ENCODE measurements around the gene INSYN2A. TPM values are rescaled to one million over a fixed set of nuclear protein-coding genes. Genes with fewer than 3 reads are reported as not detected.

Gene INSYN2A
- total RNA-seq, 4 donors from 2014 or later = 0.33 to 0.52 (median 0.42) TPM; not detected in 1

- no peak for DNase-seq (ENCODE audit: extremely low spot score)
- Histone ChIP-seq H3K4me3 (no peak overlapping the region), H3K27me3 (no peaks in the 10 kb centered on the region), H3K4me1 (no peaks in the 10 kb centered on the region), H3K27ac (replicated peaks in 1 of 4) (no peak overlapping the region), H3K36me3 (no peaks in the 10 kb centered on the region), H3K9me3 (no peaks in the 10 kb centered on the region)
- WGBS = 85% methylated on average over 3 of the region's 3 CpGs
- intact Hi-C loops (cut with DNase I) = no loop called here
- TF ChIP-seq POLR2A (IDR thresholded peaks at IDR 0.05; ENCODE audit: low read depth) (no peak), CTCF (IDR thresholded peaks at IDR 0.05) (no peak), POLR2AphosphoS5 (IDR thresholded peaks at IDR 0.05) (no peak), EP300 (IDR thresholded peaks at IDR 0.05) (no peak)
Observed at GRCh38 chr10:127236266-127236665, 39.9 kb upstream of the INSYN2A start.

GRCh38 chr10:127234306-127234800 is 38.0 kb upstream of the INSYN2A start:
- no peaks in the 10 kb centered on the region for H3K4me1 ChIP-seq
- H3K9me3 ChIP-seq = no peaks in the 10 kb centered on the region
- H3K4me3 ChIP-seq = no peak overlapping the region
- no peaks in the 10 kb centered on the region for H3K36me3 ChIP-seq
- intact Hi-C loops (cut with DNase I) = no loop called here
- TF ChIP-seq EP300 (IDR thresholded peaks at IDR 0.05) = no peak
- no peak for TF ChIP-seq CTCF (IDR thresholded peaks at IDR 0.05)
- TF ChIP-seq POLR2AphosphoS5 (IDR thresholded peaks at IDR 0.05) = no peak
- no peak for TF ChIP-seq POLR2A (IDR thresholded peaks at IDR 0.05; ENCODE audit: low read depth)
- DNase-seq (ENCODE audit: extremely low spot score) = no peak
- no peaks in the 10 kb centered on the region for H3K27me3 ChIP-seq
- WGBS = 77% methylated on average over 1 of the region's 1 CpG
- H3K27ac ChIP-seq (replicated peaks in 1 of 4) = no peak overlapping the region

GRCh38 chr10:127228195-127228787 is 31.9 kb upstream of the INSYN2A start:
- 75% methylated on average over 11 of the region's 12 CpGs for WGBS
- DNase-seq (ENCODE audit: extremely low spot score) = no peak
- no peak for TF ChIP-seq POLR2A (IDR thresholded peaks at IDR 0.05; ENCODE audit: low read depth)
- TF ChIP-seq POLR2AphosphoS5 (IDR thresholded peaks at IDR 0.05) = no peak
- no peak for TF ChIP-seq CTCF (IDR thresholded peaks at IDR 0.05)
- TF ChIP-seq EP300 (IDR thresholded peaks at IDR 0.05) = no peak
- Histone ChIP-seq H3K4me1 (no peaks in the 10 kb centered on the region), H3K27ac (replicated peaks in 1 of 4) (no peak overlapping the region), H3K27me3 (no peaks in the 10 kb centered on the region), H3K9me3 (no peaks in the 10 kb centered on the region), H3K4me3 (no peak overlapping the region), H3K36me3 (no peaks in the 10 kb centered on the region)
- intact Hi-C loops (cut with DNase I) = no loop called here

- WGBS = no CpG with 5 or more reads among the region's 1 CpG
- H3K36me3 ChIP-seq = no peaks in the 10 kb centered on the region
- TF ChIP-seq POLR2AphosphoS5 (IDR thresholded peaks at IDR 0.05) (no peak), EP300 (IDR thresholded peaks at IDR 0.05) (no peak), POLR2A (IDR thresholded peaks at IDR 0.05; ENCODE audit: low read depth) (no peak), CTCF (IDR thresholded peaks at IDR 0.05) (no peak)
- intact Hi-C loops (cut with DNase I) = no loop called here
- no peaks in the 10 kb centered on the region for H3K4me1 ChIP-seq
- no peak overlapping the region for H3K4me3 ChIP-seq
- DNase-seq (ENCODE audit: extremely low spot score) = no peak
- no peaks in the 10 kb centered on the region for H3K9me3 ChIP-seq
- H3K27ac ChIP-seq (replicated peaks in 1 of 4) = no peak overlapping the region
- no peaks in the 10 kb centered on the region for H3K27me3 ChIP-seq
Observed at GRCh38 chr10:127227663-127228062, 31.3 kb upstream of the INSYN2A start.

GRCh38 chr10:127227027-127227426 is 30.6 kb upstream of the INSYN2A start:
- intact Hi-C loops (cut with DNase I) = no loop called here
- 94% methylated on average over 8 of the region's 10 CpGs for WGBS
- DNase-seq (ENCODE audit: extremely low spot score) = no peak

More at GRCh38 chr10:127227027-127227426, 30.6 kb upstream of the INSYN2A start:
- TF ChIP-seq EP300 (IDR thresholded peaks at IDR 0.05) = no peak
- no peak for TF ChIP-seq POLR2AphosphoS5 (IDR thresholded peaks at IDR 0.05)
- TF ChIP-seq CTCF (IDR thresholded peaks at IDR 0.05) = no peak
- no peak for TF ChIP-seq POLR2A (IDR thresholded peaks at IDR 0.05; ENCODE audit: low read depth)
- Histone ChIP-seq H3K9me3 (no peaks in the 10 kb centered on the region), H3K27ac (replicated peaks in 1 of 4) (no peak overlapping the region), H3K36me3 (no peaks in the 10 kb centered on the region), H3K4me1 (no peaks in the 10 kb centered on the region), H3K4me3 (no peak overlapping the region), H3K27me3 (no peaks in the 10 kb centered on the region)
